Embryonic facial prominence (tissue), 1 donor: ENCODE data around the gene NAXD.
"Not testable (repeated sequence)": the region's sequence is repeated elsewhere in the genome, so short reads cannot be mapped to it uniquely, and the experiment has no call there.

ENCODE experiments used
- DNase-seq: peaks from one replicate; pipeline ENCODE4 v3.0.0-alpha.2; 2016; ENCODE audit errors: extremely low spot score

The NAXD gene

DNA sequence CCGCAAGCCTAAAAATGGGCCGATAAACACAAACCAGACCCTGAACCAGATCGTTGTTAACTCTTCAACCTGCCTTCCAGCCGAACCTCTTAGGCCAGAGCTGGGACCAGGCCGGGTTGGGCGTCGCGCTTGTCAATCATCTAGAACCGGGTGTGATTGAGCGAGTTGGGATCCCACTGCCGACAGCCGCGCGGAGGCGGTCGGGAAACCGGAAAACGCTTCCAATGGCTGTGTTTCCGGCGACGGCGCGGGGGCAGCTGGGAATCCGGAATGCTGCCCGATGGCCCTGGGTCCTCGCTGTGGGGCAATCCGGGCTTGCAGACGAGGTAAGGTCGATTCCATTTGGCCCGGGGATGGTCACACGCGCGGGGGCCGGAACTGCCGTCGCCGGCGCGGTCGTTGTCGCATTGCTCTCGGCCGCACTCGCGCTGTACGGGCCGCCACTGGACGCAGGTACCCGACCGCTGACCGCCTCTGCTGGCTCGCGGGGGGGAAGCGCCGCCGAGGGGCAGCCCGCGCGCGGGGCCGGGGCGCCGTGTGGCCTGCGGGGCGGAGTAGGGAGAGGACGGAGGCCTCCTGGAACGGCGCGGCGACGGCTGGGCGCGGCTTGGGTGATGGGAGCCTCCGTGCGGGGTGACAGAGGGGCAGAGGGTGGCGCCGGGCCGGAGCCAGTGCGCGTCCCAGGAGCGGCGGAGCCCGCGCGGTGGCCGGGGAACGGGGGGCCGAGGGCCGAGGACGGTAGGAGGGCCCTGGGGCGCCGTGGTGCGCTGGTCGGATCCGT is at the start of gene NAXD:
Gene NAXD (plus strand): TSS at position 224 of the 781 bp plus-strand sequence. CDS start 57 bp downstream, at position 281.
- DNase-seq, result peak; percentile 81

DNA sequence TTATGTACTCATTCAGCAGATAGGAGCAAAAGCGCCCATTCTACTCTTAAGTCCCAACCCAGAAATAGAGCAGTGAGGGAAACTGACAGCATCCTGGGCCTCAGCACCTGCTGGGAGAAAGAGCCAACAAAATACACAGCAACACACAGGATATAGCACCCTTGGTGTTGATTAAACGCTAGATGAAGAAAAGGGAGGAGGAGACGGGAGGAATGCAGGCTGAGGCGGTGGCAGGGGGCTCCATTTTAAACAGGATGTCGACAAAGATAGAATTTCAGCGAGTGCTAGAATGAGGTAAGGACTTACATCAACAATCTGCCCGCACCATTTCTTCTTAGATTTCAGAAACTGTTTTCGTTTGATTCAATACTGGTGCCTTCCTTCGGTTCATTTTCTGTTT is 49.2 kb upstream of the NAXD start:
- no peak for DNase-seq

DNA sequence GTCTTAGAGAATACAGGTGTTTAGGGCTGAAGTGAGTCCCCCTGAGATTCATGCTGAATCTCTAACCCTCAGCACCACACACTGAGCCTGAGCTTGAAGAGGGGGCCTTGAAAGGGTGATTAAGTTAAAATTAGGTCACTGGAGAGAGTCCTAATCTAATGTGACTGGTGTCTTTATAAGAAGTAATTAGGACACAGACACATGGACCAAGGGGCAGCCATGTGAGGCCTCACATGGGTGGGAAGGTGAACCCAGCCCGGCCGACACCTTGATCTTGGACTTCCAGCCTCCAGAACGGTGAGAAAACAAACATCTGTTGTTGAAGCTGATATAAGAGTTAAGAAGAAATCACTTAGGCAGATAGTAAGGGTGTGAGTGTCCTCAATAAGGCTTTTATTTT is 46.7 kb upstream of the NAXD start:
- no peak for DNase-seq

DNA sequence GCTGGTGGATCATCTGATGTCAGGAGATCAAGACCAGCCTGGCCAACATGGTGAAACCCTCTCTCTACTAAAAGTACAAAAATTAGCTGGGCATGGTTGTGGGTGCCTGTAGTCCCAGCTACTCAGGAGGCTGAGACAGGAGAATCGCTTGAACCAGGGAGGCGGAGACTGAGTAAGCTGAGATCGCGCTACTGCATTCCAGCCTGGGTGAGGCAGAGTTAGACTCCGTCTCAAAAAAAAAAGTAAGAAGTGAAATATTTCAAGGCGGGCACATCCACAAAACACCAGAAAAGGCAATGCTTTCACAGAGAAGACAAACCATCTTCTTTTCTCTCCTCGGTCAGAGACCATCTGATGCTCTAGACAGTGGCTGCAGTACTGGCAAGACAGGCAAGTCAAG is 45.4 kb upstream of the NAXD start:
- DNase-seq, result not testable (repeated sequence)

DNA sequence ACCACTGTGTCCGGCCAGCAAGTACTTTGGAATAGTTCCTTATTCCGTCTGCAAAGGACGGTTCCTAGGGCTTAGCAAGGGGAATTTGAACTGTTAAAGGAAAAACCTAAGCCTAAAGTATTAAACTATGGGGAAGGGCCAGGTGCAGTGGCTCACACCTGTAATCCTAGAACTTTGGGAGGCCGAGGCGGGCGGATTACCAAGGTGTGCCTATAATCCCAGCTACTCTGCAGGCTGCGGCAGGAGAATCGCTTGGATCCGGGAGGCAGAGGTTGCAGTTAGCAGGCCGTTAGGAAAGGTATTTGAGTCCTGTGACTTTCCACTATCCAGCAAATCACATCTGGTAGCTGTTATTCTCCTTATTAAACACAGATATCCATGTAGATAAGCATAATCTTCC is 44.5 kb upstream of the NAXD start:
- DNase-seq, result no peak

DNA sequence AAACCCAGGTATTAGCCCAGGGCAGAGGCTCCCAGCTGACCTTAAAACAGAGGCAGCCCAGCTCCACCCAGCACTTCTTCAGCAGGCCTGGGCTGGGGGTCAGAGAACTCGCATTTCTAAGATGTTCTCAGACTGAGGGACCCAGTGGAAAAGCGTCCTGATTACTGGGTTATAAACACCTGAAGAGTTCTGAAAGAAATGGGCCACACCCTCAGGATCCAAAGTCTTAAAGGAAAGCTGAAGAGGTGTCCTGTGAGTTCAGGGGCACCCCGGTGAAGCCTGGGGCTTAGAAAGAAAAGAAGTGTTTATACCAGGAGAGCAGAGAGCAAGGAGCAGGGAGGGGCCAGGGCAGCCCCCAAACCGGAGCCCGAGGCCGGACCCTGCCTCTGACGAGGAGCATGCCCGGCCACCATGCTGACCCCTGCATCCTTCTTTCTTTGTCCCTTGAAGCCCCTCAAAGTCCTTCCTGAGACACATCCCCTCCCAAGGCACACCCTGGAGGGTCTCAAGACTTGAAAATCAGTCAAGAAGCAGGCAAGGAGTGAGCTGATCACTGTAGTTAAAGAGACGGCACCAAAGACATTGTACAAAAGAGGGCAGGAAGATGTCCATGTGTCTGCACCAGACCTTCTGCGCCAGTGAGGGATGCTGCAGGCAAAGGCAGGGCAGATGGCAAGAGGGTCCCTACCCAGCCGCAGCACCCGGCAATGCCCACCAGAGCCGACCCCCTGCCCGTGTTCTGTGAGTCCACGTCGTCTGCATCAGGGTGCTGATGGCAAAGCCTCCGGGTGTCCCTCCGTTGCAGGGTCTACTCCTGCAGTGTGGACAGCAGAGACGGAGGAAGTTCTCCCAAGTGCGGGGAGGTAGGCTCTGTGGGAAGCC is 43.2 kb upstream of the NAXD start:
- no peak for DNase-seq

DNA sequence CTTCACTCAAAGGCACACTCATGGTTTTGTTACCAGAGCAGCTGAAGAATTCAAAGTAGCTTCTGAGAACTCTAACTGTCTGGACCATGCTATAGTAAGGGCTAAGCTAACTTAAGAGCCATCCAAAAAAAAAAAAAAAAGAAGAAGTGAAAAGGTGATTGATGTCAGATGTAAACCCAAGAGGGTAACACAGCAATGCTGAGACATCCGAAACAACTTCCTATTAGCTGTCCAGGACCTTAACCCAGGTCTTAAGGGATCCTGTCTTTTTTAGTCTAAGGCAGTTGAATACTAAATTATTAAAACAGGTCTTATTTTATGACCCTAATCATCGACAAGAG is 42.6 kb upstream of the NAXD start:
- no peak for DNase-seq

DNA sequence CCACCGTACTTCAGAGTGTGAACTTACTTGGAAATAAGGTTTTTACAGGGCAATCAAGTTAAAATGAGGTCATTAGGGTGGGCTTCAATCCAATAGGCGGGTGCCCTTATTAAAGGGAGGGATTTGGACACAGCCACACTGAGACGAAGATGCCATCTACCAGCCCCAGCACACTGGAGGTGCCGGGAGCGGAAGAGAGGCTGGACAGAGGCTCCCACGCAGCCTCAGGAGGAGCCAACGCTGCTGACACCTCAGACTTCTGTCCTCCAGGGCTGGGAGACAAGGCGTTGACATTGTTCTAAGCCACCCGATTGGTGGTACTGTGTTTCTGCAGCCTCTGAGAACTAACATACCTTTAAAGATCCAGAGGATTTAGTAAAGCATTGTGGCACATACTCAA is 41.2 kb upstream of the NAXD start:
- no peak for DNase-seq

DNA sequence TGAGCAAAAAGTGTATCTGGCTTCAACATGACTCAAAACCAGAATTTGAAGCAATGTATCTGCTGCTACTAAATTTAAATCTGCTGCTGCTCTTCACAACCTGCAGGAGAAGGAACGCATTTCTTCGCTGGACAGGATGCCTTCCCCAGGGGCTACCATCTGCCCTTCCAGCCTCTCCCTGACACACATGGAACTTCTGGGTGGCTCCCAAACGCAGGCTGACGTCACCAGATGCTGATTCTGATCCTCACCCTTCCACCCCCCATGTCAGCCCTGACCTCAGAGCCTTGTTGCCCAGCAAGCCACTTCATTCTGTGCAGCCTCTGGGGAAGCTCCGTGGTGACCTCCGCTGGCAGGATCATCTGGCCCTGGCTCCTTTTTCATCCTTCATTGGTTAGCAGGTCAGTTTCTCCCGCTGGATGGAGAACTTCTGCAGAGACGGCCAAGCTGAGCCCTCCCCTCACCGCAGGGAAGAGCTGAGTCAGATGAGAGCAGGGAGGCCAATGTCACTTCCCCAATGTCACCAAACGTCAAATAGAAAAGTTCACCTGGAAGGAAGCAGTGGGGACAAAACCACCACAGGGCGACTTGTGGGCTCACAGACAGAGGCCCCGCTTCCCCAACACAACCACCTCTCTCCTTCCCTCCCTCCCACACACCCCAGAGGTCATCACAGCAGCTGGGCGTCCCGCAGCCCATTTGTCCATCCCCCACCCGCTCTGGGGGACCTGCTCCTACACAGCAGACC is 39.8 kb upstream of the NAXD start:
- no peak for DNase-seq

DNA sequence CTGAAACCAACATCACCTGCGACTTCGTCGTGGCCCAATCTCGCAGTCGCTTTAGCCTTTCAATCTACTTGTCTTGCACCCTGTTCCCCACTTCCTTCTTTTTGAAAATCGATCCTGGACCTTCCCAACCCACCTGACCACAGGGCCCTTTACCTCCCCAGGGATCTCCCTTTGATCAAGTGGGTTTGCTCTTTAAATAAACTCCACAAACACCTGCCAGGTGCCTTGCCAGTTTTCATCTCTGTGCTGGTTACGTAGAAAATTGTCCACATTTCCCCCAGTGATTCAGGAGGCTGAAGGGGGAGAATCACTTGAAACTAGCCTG is 39.3 kb upstream of the NAXD start:
- DNase-seq, result no peak

DNA sequence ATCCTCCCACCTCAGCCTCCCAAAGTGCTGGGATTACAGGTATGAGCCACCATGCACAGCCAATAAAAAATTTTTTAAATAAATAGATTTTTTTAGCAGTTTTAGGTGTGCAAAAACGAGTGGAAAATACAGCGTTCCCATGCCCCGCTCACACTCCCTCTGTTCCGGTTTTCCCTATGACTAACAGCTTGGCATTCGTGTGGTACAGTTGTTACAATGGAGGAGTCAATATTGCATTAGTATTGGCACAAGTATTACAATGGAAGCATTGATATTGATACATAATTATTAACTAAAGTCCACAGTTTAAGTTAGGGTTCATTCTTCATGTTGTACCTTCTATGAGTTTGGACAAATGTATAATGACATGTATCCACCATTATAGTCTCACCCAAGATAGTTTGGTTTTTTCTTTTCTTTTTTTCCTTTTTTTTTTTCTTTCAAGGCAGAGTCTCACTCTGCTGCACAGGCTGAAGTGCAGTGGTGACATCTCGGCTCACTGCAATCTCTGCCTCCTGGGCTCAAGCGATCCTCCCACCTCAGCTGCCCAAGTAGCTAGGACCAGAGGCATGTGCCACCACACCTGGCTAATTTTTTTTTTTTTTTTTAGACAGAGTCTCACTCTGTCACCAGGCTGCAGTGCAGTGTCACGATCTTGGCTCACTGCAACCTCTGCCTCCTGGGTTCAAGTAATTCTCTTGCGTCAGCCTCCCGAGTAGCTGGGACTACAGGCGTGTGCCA is 38.4 kb upstream of the NAXD start:
- DNase-seq, result no peak

DNA sequence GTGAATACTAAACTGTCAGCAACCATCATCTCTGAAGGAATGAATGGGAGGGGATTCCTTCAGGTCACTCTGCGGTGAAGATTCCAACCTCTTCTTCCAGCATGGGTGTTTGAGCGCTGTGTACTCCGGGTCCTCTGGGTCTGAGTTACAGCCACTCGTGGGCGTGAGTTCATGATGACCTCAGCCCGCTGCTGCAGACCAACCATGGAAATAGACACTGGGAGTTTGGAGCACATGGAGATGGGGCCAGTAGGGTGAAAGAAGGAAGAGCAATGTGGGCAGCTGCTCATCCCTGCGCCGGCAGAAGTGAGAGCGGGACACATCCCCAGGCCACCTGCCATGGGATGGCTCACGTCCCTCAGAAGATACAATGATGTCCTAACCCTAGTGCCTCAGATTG is 37.0 kb upstream of the NAXD start:
- DNase-seq, result no peak

DNA sequence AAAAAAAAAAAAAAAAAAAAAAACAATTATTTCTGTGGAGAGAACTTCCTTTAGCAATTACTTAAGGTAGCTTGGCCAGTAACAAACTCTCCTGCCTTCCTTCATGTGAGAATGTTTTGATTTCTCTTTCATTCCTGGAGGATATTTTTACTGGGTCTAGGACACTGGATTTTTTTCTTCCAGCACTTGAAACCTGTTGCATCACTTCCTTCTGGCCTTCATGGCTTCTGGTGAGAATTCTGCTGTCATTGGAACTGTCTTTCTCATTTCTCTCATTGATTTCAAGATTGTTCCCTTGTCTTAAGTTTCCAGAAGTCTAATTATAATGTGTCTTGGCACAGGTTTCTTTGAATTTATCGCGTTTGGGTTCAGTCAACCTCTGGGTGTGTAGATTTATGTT is 34.5 kb upstream of the NAXD start:
- DNase-seq, result no peak

DNA sequence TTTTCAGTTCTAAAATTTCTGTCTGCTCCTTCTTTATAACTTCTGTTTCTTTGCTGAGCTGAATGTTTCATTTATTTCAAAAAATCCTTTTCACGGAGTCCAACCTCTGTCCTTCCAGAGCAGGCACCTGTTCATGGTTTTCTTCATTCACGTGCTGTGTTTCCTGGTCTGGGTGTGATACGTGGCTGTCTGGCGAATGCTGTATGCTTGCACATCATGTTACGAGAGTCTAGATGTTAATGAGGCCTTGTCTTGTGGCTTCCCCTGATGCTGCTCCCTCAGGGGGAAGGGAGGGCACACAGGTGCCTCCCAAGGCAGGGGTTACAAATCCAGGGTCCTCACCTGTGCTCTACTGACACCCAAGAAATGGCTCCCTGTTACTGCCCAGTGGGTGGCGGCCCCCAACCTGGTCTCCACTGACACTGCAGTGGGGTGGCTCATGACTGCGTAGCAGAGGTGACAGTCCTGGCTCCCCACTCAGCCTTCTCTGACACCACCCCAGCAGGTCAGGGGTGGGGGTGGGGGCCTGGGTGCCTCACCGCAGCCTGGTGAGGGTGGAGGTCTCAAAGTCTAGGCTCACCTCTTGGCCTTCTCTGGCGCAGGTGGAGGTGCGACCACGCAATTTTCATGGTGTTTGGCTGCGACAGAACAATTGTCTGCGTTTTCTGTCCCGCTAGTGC is 33.7 kb upstream of the NAXD start:
- DNase-seq, result no peak

DNA sequence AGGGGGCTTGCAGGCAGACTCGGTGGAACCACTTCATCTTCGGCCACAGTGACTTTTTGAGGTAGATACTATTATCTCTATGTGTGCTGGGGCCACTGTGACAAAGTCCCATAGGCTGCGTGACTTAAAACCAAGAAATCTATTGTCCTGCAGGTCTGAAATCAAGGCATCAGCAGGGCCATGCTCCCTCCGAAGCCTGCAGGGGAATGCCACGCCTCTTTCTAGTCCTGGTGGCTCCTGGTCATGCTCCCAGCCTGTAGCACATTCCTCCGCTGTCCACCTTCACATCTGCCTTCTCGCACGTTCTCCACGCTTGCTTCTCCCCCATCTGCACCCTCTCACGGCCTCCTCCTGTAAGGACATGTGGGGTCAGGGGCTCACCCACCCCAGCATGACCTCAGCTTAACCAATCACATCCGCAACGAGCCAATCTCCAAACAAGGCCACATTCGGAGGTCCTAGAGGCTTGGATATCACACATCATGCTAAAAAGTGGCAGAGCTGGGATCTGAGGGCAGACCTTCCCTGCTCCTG is 32.9 kb upstream of the NAXD start:
- DNase-seq, result no peak

DNA sequence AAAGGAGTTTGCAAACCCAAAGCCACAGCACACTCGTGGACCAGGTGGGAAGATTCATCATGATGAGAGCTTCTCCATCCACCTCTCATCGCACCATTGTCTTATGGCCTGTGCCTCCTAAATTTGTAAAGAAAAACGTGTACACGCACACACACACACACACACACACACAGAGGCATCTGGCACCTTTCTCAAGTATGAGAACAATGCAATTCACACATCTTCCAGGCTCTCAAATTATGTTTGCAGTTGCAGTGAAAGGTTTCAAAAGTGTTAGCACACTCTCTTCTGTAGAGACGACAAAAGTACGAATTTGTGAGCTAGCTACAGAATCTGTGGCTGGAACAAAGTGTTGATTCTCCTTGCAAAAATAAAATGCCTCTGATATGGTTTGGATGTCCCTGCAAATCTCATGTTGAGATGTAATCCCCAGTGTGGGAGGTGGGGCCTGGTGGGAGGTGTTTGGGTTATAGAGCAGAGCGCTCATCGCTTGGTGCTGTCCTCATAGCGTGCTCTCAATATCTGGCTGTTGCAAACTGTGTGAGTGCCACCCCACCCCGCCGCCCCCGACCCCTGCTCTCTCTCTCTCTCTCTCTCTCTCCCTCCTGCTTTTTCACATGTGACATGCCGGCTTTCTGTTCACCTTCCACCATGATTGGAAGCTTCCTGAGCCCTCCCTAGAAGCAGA is 32.0 kb upstream of the NAXD start:
- no peak for DNase-seq

DNA sequence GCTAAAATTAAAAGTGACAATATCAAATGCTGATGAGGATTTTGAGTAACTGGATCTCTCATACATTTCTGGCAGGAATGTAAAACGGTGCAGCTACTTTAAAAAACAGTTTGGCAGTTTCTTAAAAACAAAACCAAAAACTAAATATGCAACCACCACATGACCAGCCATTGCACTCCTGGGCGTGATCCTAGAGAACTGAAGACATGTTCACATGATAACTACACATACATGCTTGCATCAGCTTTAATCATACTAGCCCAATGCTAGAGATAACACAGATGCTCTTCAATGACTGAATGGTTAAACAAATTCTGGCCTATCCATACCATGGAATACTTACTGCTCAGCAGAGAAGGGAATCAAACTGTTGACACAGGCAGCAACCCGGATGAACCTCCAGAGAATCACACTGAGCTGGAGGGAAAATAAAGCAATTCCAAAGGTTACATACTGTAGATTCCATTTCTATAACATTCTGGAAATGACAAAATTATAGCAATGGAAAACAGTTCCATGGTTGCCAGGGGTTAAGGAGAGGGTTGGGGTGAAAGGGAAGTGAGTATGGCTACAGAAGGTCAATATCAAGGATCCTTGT is 25.5 kb upstream of the NAXD start:
- DNase-seq, result no peak

DNA sequence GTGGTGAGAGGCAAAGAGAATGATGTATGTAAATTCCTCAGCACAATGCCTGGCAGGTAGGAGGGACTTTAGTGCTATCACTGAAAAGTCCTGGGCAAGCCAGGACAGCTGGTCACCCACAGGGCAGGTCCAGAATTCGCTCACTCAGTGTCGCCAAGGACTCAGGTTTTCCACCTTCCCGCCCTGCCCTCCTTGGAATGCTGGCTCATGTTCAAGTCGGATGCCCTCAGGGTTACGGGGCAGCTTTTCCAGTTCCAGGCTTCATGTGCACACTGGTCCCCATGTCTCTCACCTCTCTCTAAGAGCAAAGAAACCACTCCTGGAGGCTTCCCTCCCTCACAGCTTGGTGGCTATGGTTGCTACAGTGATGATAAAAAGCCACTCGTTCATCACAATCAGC is 24.8 kb upstream of the NAXD start:
- no peak for DNase-seq

DNA sequence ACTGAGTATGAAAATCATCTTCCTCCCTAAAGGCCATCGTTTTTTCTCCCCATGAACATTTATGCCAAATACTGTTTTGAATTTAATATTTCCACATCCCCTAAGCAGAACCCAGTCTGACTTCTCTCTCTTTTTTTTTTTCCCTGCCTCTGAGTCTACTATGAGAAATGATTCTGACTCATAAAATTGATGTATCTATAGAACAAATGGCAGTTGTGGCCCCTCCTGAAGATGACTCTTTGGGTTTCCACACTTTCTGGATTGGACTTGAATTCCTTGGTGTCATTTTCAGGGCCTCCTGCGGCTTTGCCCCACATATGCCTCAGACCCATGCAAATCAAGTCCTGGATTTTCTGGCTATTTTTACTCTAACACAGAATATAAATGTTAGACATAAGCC is 22.7 kb upstream of the NAXD start:
- DNase-seq, result no peak
